Heart right ventricle (tissue), 16 donors: ENCODE data around the gene NUCKS1. TPM values are rescaled to one million over a fixed set of nuclear protein-coding genes. Genes with fewer than 3 reads are reported as not detected.

ENCODE experiments used
- ATAC-seq, 8 donors: fragments of 200-7000 bp; cut with Tn5 transposase; one replicate each; pipeline ENCODE4 v1.9.1; 2020; ENCODE audit warnings: mild to moderate bottlenecking in 8 of 8, moderate library complexity in 8 of 8, moderate number of reproducible peaks in 1 of 8
- DNase-seq, 2 donors: peaks; one replicate each; pipeline ENCODE4 v3.0.0-alpha.2; 2020
- H3K27ac ChIP-seq, 10 donors: fragments of 200-600 bp; sonication (generic) in 2 of 10; one replicate each; pipeline versions ENCODE4 v1.5.0 to v1.8.0; 2020 to 2022; ENCODE audit warnings: mild to moderate bottlenecking in 3 of 10
- H3K27me3 ChIP-seq, 7 donors: fragments of 200-600 bp; one replicate each; pipeline ENCODE4 v1.8.0; 2021 to 2022; ENCODE audit warnings: mild to moderate bottlenecking in 2 of 7
- H3K36me3 ChIP-seq, 9 donors: fragments of 200-600 bp; sonication (generic) in 1 of 9; one replicate each; pipeline versions ENCODE4 v1.5.0 to v1.8.0; 2020 to 2022; ENCODE audit warnings: mild to moderate bottlenecking in 2 of 9
- H3K4me1 ChIP-seq, 9 donors: fragments of 200-600 bp; sonication (generic) in 1 of 9; one replicate each; pipeline versions ENCODE4 v1.5.0 to v1.8.0; 2020 to 2022; ENCODE audit warnings: mild to moderate bottlenecking in 4 of 9
- H3K4me3 ChIP-seq, 10 donors: fragments of 200-600 bp; sonication (generic) in 2 of 10; one replicate each; pipeline versions ENCODE4 v1.5.0 to v1.8.0; 2020 to 2022; ENCODE audit warnings: mild to moderate bottlenecking in 7 of 10, moderate library complexity in 2 of 10
- H3K9me3 ChIP-seq, 11 donors: fragments of 200-600 bp in 10 of 11; sonication (generic) in 2 of 11; one replicate each; pipeline versions ENCODE4 v1.5.0 to v1.8.0; 2013 to 2022; ENCODE audit warnings: mild to moderate bottlenecking in 2 of 11, control low read depth in 1 of 11, moderate library complexity in 1 of 11
- CTCF ChIP-seq, 9 donors: fragments of 200-600 bp; sonication (generic) in 2 of 9; IDR thresholded peaks; one replicate each; pipeline versions ENCODE4 v1.5.0 to v1.8.0; 2021 to 2022; ENCODE audit warnings: antibody characterized with exemption in 9 of 9, mild to moderate bottlenecking in 5 of 9, moderate library complexity in 1 of 9
- WGBS, 2 donors: extraction: QIAGEN DNeasy Blood & Tissue Kit; methylation state at CpG; one replicate each; pipeline ENCODE4 v1.1.7; 2013; ENCODE audit warnings: inconsistent platforms in 1 of 2; 5-methylcytosine and 5-hydroxymethylcytosine counted together
- intact Hi-C, 10 donors: fragments of 100-400 bp; cut with DNase I; formaldehyde crosslinking; loops; one replicate each; pipeline versions ENCODE4 v1.11.1 to v1.14.2; 2022
- polyA plus RNA-seq, 2 donors: library from polyadenylated mRNA; stranded (reverse); fragments of 200-250 nt; gene quantifications; one replicate each; pipeline ENCODE4 v1.2.3, GENCODE V29; 2013
- total RNA-seq, 10 donors: library from RNA; stranded (reverse); fragmentation: NEBNext Ultra II Directional in 3 of 10; extraction: Animal tissue kit (Norgen Biotek cat#: 25700) in 3 of 10; gene quantifications; one replicate each; pipeline versions ENCODE4 v1.2.1 to v1.2.4, GENCODE V29; 2021 to 2023
- donor health status: Arrhythmogenic right ventricular cardiomyopathy.
- donor health status: ischemic (EF 13 %, LVEDD 7.1; RV severe dilation, severe dysfunction).
- donor health status: healthy with polysubstance abuse.
- donor health status: DM: no; HTN: yes; CAD: no.
- donor health status: DM: no; HTN: no; CAD: no.
- donor health status: ischemic (EF 25% LVEDD 6.9; RV normal size, moderate dysfunction).
- donor health status: ischemic (EF 25% LVEDD 5.7; RV mildly dilated, moderate dysfunction).
- donor health status: healthy.
- donor health status: DM: yes; HTN: yes; CAD: no.
- donor health status: Ischemic cardiomyopathy.
- donor health status: ischemic (EF 35%, LVEDD 5.7; RV mildly dilated, moderate dysfunction).
- donor health status: nonischemic (EF 11% LVEDD 7.7; RV severe dilation, severe dysfunction).
- donor health status: DM: yes; HTN: yes; CAD: no.
- donor health status: PGD.
- donor health status: ischemic (EF 29% LVEDD 5.4; RV normal size, mild dysfunction).
- donor health status: nonischemic (EF 23%, LVEDD 6.1; RV moderate dilation, normal function).

NUCKS1 gene
- total and polyA plus RNA-seq, 12 donors, result 31.8 to 245 (median 211) TPM

- no peak for TF ChIP-seq CTCF (IDR thresholded peaks at IDR 0.05)
- Histone ChIP-seq H3K27ac (no peak overlapping the region), H3K4me3 (no peak overlapping the region), H3K36me3 (peaks cover 0 to 7% (median 0%) of the 10 kb centered on the region in 9 donors), H3K27me3 (peaks cover 0 to 3% (median 0%) of the 10 kb centered on the region in 7 donors), H3K9me3 (no peaks in the 10 kb centered on the region), H3K4me1 (peaks cover 0 to 38% (median 12%) of the 10 kb centered on the region in 9 donors)
- intact Hi-C loops, result loop anchor here in 2 of 10 donors (5.0 to 10.0 kb wide), 2 partner anchors 36 to 248 kb away; no protein-coding TSS in a partner anchor
- WGBS, 2 donors, result 92 to 93% methylated on average over 6 of the region's 6 CpGs
- ATAC-seq, result no peak
- no peak for DNase-seq
Measured at GRCh38 chr1:205666372-205667166, 83.4 kb downstream of the NUCKS1 start.

DNA sequence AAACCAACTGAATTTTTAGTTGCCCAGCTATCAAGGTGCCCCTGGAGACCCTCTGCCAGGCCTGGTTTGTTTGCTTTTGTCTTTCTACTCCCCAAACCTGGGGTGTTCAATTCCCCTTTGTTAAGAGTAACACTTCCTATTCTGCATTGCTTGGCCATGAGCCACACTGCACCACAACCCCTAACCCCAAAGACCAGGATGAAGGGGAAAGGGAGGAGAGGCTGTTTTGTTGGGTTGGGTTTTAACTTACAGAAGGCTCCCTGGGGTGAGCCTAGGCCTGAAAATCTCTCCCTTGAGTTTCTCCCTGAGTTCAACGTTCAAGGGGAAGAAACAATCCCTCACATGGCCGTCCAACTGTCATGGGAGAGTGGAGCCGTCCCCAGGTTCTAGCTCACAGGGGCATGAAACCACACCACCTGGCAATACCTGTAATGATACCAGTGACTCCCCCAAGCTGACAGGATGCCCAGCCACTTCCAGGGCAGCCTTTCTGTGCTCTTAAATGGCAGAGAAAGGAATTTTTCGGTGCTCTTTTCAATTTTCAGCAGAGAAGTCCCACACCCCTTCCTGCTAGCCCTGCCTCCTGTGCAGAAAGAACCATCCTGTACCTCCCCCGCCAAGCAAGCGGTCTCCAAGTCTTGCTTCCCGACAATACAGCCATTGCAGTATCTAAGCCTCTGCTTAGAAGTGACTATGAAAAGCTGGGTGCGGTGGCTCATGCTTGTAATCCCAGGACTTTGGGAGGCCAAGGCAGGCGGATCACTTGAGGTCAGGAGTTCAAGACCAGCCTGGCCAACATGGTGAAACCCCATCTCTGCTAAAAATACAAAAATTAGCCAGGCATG lies 84.6 kb downstream of the NUCKS1 start:
- DNase-seq, result no peak
- intact Hi-C loops, result loop anchor here in 2 of 10 donors (5.0 to 10.0 kb wide), 2 partner anchors 37 to 249 kb away; no protein-coding TSS in a partner anchor
- WGBS, 2 donors, result 69% methylated on average over 9 of the region's 9 CpGs

DNA sequence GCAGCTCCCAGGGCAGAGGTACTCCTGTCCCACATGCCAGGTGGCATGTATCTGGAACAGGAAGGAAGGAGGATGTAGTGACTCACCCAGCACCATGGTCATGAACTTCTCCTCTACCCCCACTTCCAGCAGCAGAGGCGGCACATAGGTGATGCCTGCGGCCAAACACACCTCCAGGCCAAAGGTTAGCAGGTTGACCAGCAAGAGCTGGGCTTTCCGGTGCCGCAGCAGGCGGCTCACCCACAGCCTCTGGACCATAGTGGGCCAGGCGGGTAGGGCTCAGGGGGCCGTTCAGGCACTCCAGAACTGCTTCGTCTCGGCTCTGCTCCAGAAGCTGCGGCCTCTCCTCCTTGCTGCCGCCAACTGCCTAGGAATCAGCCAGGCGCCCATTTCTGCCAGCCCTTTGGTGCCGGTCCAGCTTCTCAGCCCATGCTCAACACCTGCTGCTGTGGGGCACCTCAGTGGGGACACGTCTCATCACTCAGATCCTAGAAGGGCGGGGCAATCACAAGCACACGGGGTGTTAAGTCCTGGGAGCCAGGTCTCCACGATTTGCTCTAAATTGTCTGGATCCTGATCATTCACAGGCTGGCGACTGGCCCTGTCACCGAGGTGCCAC lies 85.5 kb downstream of the NUCKS1 start:
- intact Hi-C loops, result loop anchor here in 4 of 10 donors (5.0 to 10.0 kb wide), 3 partner anchors 38 to 250 kb away; no protein-coding TSS in a partner anchor
- ATAC-seq (peak in 1 of 8 donors; percentile 3), DNase-seq (no peak)
- Histone ChIP-seq H3K27ac (no peak overlapping the region), H3K9me3 (no peaks in the 10 kb centered on the region), H3K36me3 (peaks cover 0 to 7% (median 0%) of the 10 kb centered on the region in 9 donors), H3K27me3 (peaks cover 0 to 3% (median 0%) of the 10 kb centered on the region in 7 donors), H3K4me1 (peaks cover 0 to 32% (median 11%) of the 10 kb centered on the region in 9 donors), H3K4me3 (no peak overlapping the region)
- no peak for TF ChIP-seq CTCF (IDR thresholded peaks at IDR 0.05)
- WGBS, 2 donors, result 86 to 90% methylated on average over 19 of the region's 19 CpGs

More for the DNA sequence above, 84.6 kb downstream of the NUCKS1 start:
- Histone ChIP-seq H3K4me1 (peaks cover 0 to 38% (median 12%) of the 10 kb centered on the region in 9 donors), H3K36me3 (peaks cover 0 to 7% (median 0%) of the 10 kb centered on the region in 9 donors), H3K4me3 (no peak overlapping the region), H3K27ac (peak overlapping the region in 1 of 10 donors; percentile 21), H3K9me3 (no peaks in the 10 kb centered on the region), H3K27me3 (peaks cover 0 to 3% (median 0%) of the 10 kb centered on the region in 7 donors)
- no peak for TF ChIP-seq CTCF (IDR thresholded peaks at IDR 0.05)
- ATAC-seq, result peak in 1 of 8 donors; percentile 13
